Measurements from ENCODE around the gene SERPINB11.

DNA sequence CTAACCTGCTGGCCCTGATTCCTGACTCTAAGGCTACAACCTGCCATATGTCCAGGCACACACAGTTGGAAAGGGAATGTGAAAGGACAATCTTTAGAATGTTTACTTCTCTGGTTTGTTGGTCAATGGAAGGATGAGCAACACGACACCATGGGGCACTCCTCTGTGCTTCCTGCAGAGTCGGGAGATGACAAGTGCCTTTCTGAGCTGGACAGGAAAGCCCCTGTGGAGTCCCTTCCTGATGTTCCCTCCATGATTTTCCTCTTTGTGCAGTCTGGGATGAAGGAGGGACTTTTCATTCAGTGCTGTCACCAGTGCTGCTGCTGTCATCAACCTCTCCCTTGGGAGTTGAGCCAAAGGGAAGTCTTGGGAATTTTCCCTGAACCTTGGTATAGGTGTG, 49.9 kb downstream of the SERPINB11 start:
- no peak for TF ChIP-seq NRF1 (IDR thresholded peaks at IDR 0.05; ENCODE audit: low read depth, low read length)
- TF ChIP-seq, protein P1, sequence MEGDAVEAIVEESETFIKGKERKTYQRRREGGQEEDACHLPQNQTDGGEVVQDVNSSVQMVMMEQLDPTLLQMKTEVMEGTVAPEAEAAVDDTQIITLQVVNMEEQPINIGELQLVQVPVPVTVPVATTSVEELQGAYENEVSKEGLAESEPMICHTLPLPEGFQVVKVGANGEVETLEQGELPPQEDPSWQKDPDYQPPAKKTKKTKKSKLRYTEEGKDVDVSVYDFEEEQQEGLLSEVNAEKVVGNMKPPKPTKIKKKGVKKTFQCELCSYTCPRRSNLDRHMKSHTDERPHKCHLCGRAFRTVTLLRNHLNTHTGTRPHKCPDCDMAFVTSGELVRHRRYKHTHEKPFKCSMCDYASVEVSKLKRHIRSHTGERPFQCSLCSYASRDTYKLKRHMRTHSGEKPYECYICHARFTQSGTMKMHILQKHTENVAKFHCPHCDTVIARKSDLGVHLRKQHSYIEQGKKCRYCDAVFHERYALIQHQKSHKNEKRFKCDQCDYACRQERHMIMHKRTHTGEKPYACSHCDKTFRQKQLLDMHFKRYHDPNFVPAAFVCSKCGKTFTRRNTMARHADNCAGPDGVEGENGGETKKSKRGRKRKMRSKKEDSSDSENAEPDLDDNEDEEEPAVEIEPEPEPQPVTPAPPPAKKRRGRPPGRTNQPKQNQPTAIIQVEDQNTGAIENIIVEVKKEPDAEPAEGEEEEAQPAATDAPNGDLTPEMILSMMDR (IDR thresholded peaks at IDR 0.05) = no peak
- no peak for TF ChIP-seq POLR2AphosphoS5 (IDR thresholded peaks at IDR 0.05; ENCODE audit: low read depth, low read length)
- no peak for TF ChIP-seq EP300 (IDR thresholded peaks at IDR 0.05; ENCODE audit: borderline replicate concordance in 1 of 2, low read depth in 1 of 2, low read length in 1 of 2)
- no peak for TF ChIP-seq SMC3 (IDR thresholded peaks at IDR 0.05; ENCODE audit: low read depth, low read length)
- TF ChIP-seq, protein P2, sequence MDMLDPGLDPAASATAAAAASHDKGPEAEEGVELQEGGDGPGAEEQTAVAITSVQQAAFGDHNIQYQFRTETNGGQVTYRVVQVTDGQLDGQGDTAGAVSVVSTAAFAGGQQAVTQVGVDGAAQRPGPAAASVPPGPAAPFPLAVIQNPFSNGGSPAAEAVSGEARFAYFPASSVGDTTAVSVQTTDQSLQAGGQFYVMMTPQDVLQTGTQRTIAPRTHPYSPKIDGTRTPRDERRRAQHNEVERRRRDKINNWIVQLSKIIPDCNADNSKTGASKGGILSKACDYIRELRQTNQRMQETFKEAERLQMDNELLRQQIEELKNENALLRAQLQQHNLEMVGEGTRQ (IDR thresholded peaks at IDR 0.05; ENCODE audit: borderline replicate concordance, low read depth, low read length) = no peak

All from SK-N-SH (cell line).